WTC11 (cell line): ENCODE results near the gene KHDC1. TPM values are rescaled to one million over a fixed set of nuclear protein-coding genes. Genes with fewer than 3 reads are reported as not detected.
"Not testable (repeated sequence)": the region's sequence is repeated elsewhere in the genome, so short reads cannot be mapped to it uniquely, and the experiment has no call there.

Source experiments
- ATAC-seq: fragments of 200-7000 bp; cut with Tn5 transposase; 2 replicates; pipeline ENCODE4 v1.10.0; 2021; ENCODE audit warnings: mild to moderate bottlenecking, moderate library complexity
- CTCF ChIA-PET: fragments of 300-600 bp; sonication (Branson Sonifier 250); formaldehyde crosslinking; loops from one replicate; lab custom pipeline; 2021; ENCODE audit warnings: antibody characterized with exemption; lab: Charles Lee
- POLR2A ChIA-PET: fragments of 350-600 bp; sonication (Branson Sonifier 250); formaldehyde crosslinking; loops from one replicate; lab custom pipeline; 2021; ENCODE audit warnings: antibody characterized with exemption; lab: Charles Lee
- DNase-seq: peaks from one replicate; pipeline ENCODE4 v3.0.0; 2021; ENCODE audit warnings: low spot score
- H3K27ac Mint-ChIP-seq: 2 replicates; pipeline ENCODE4 v1.8.0; 2021; ENCODE audit warnings: mixed read lengths
- H3K27me3 Mint-ChIP-seq: 2 replicates; pipeline ENCODE4 v1.8.0; 2021; ENCODE audit warnings: low read depth, mild to moderate bottlenecking, moderate library complexity, mixed read lengths
- H3K36me3 Mint-ChIP-seq: 2 replicates; pipeline ENCODE4 v1.8.0; 2021; ENCODE audit warnings: mixed read lengths
- H3K4me1 Mint-ChIP-seq: 2 replicates; pipeline ENCODE4 v1.8.0; 2022; ENCODE audit warnings: mixed read lengths
- H3K4me3 Mint-ChIP-seq: 2 replicates; pipeline ENCODE4 v1.8.0; 2021; ENCODE audit warnings: mild to moderate bottlenecking, moderate library complexity, mixed read lengths
- H3K9me3 Mint-ChIP-seq: 2 replicates; pipeline ENCODE4 v1.8.0; 2021; ENCODE audit warnings: mixed read lengths
- ATF1 ChIP-seq: sonication (generic); formaldehyde crosslinking; IDR thresholded peaks from 2 replicates; pipeline ENCODE4 v1.8.1; 2023; ENCODE audit warnings: mild to moderate bottlenecking, moderate library complexity, missing genetic modification reagents
- E2F4 ChIP-seq: sonication (generic); formaldehyde crosslinking; IDR thresholded peaks from 2 replicates; pipeline ENCODE4 v1.8.1; 2022; ENCODE audit warnings: low read depth, mild to moderate bottlenecking, moderate library complexity, missing genetic modification reagents, borderline replicate concordance
- FOXK1 ChIP-seq: sonication (generic); formaldehyde crosslinking; IDR thresholded peaks from 2 replicates; pipeline ENCODE4 v1.8.0; 2022; ENCODE audit warnings: mild to moderate bottlenecking, moderate library complexity, missing genetic modification reagents
- GRHL2 ChIP-seq: fragments of 250-450 bp; sonication (Bioruptor Pico); IDR thresholded peaks from 2 replicates; pipeline ENCODE4 v1.8.0; 2022; ENCODE audit warnings: mild to moderate bottlenecking, moderate library complexity; ENCODE audit not compliant: insufficient replicate concordance, severe bottlenecking
- NFYB ChIP-seq: sonication (generic); formaldehyde crosslinking; conservative IDR thresholded peaks from 2 replicates; pipeline ENCODE4 v1.8.0; 2022; ENCODE audit warnings: low read depth, missing genetic modification reagents
- NR3C1 ChIP-seq: sonication (generic); formaldehyde crosslinking; conservative IDR thresholded peaks from 2 replicates; pipeline ENCODE4 v1.8.1; 2023; ENCODE audit warnings: low read depth, mild to moderate bottlenecking, missing genetic modification reagents
- PRDM15 ChIP-seq: sonication (generic); formaldehyde crosslinking; IDR thresholded peaks from 2 replicates; pipeline ENCODE4 v1.8.0; 2022; ENCODE audit warnings: missing genetic modification reagents
- RELA ChIP-seq: sonication (generic); formaldehyde crosslinking; IDR thresholded peaks from 2 replicates; pipeline ENCODE4 v1.8.1; 2022; ENCODE audit warnings: missing genetic modification reagents, mild to moderate bottlenecking, borderline replicate concordance
- ZBTB21 ChIP-seq: sonication (generic); formaldehyde crosslinking; IDR thresholded peaks from 2 replicates; pipeline ENCODE4 v1.8.1; 2023; ENCODE audit warnings: mild to moderate bottlenecking, missing genetic modification reagents, borderline replicate concordance
- ZNF232 ChIP-seq: sonication (generic); formaldehyde crosslinking; IDR thresholded peaks from 2 replicates; pipeline ENCODE4 v1.8.0; 2022; ENCODE audit warnings: mild to moderate bottlenecking, missing genetic modification reagents
- ZNF396 ChIP-seq: fragments of 250-450 bp; sonication (Bioruptor Pico); IDR thresholded peaks from 2 replicates; pipeline ENCODE4 v1.8.0; 2021; ENCODE audit warnings: mild to moderate bottlenecking, moderate library complexity, borderline replicate concordance
- total RNA-seq: library from RNA; stranded (reverse); gene quantifications from 3 replicates; pipeline ENCODE4 v1.2.3, GENCODE V29; 2021
- TF ChIP-seq, protein P1 (sequence below): sonication (generic); formaldehyde crosslinking; IDR thresholded peaks from 2 replicates; pipeline ENCODE4 v1.8.1; 2022; ENCODE audit warnings: missing genetic modification reagents, borderline replicate concordance
- TF ChIP-seq, protein P2 (sequence below): sonication (generic); formaldehyde crosslinking; IDR thresholded peaks from 2 replicates; pipeline ENCODE4 v1.8.0; 2023; ENCODE audit warnings: missing genetic modification reagents
- TF ChIP-seq, protein P3 (sequence below): sonication (generic); formaldehyde crosslinking; IDR thresholded peaks from 2 replicates; pipeline ENCODE4 v1.8.1; 2023; ENCODE audit warnings: mild to moderate bottlenecking, missing genetic modification reagents
- TF ChIP-seq, protein P4 (sequence below): sonication (generic); formaldehyde crosslinking; IDR thresholded peaks from 2 replicates; pipeline ENCODE4 v1.8.0; 2022; ENCODE audit warnings: mild to moderate bottlenecking, missing genetic modification reagents

Gene KHDC1
- total RNA-seq, 1 experiment from 2014 or later, result 8.9 TPM

- CTCF ChIA-PET, result interaction anchor here (0.7 to 4.6 kb wide), 28 partner anchors 11 to 367 kb away, joined by 3 to 67 read pairs (median 4); partner anchors contain the start of genes DDX43 and MTO1
- no peak for DNase-seq
- peaks cover 9% of the 10 kb centered on the region; the same call in 1 of the 2 replicates for H3K4me1 Mint-ChIP-seq
Observed at GRCh38 chr6:73285674-73286283, 22.8 kb upstream of the KHDC1 start.

GRCh38 chr6:73282871-73283270, 19.9 kb upstream of the KHDC1 start:
- Mint-ChIP-seq H3K27me3 (no peaks in the 10 kb centered on the region), H3K4me3 (no peak overlapping the region), H3K36me3 (no peaks in the 10 kb centered on the region), H3K4me1 (peaks cover 9% of the 10 kb centered on the region; the same call in 1 of the 2 replicates), H3K9me3 (no peaks in the 10 kb centered on the region), H3K27ac (no peak overlapping the region)
- no peak for TF ChIP-seq GRHL2 (CRISPR knock-in tag)
- TF ChIP-seq ZBTB21 (CRISPR knock-in tag), result no peak
- no peak for TF ChIP-seq NFYB
- no peak for TF ChIP-seq RELA (CRISPR knock-in tag)
- TF ChIP-seq, protein P1, sequence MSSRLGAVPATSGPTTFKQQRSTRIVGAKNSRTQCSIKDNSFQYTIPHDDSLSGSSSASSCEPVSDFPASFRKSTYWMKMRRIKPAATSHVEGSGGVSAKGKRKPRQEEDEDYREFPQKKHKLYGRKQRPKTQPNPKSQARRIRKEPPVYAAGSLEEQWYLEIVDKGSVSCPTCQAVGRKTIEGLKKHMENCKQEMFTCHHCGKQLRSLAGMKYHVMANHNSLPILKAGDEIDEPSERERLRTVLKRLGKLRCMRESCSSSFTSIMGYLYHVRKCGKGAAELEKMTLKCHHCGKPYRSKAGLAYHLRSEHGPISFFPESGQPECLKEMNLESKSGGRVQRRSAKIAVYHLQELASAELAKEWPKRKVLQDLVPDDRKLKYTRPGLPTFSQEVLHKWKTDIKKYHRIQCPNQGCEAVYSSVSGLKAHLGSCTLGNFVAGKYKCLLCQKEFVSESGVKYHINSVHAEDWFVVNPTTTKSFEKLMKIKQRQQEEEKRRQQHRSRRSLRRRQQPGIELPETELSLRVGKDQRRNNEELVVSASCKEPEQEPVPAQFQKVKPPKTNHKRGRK, result no peak
- TF ChIP-seq, protein P2, sequence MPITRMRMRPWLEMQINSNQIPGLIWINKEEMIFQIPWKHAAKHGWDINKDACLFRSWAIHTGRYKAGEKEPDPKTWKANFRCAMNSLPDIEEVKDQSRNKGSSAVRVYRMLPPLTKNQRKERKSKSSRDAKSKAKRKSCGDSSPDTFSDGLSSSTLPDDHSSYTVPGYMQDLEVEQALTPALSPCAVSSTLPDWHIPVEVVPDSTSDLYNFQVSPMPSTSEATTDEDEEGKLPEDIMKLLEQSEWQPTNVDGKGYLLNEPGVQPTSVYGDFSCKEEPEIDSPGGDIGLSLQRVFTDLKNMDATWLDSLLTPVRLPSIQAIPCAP (CRISPR knock-in tag), result no peak
- no peak for TF ChIP-seq ZNF232 (CRISPR knock-in tag)
- TF ChIP-seq, protein P3, sequence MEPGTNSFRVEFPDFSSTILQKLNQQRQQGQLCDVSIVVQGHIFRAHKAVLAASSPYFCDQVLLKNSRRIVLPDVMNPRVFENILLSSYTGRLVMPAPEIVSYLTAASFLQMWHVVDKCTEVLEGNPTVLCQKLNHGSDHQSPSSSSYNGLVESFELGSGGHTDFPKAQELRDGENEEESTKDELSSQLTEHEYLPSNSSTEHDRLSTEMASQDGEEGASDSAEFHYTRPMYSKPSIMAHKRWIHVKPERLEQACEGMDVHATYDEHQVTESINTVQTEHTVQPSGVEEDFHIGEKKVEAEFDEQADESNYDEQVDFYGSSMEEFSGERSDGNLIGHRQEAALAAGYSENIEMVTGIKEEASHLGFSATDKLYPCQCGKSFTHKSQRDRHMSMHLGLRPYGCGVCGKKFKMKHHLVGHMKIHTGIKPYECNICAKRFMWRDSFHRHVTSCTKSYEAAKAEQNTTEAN, result no peak
- TF ChIP-seq ATF1, result no peak
- TF ChIP-seq, protein P4, sequence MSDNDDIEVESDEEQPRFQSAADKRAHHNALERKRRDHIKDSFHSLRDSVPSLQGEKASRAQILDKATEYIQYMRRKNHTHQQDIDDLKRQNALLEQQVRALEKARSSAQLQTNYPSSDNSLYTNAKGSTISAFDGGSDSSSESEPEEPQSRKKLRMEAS (CRISPR knock-in tag), result no peak
- TF ChIP-seq NR3C1, result no peak
- no peak for TF ChIP-seq PRDM15 (CRISPR knock-in tag)
- CTCF ChIA-PET, result interaction anchor here (0.6 to 1.3 kb wide), 2 partner anchors 28 to 106 kb away, joined by 3 to 6 read pairs; no protein-coding TSS in a partner anchor
- DNase-seq (no peak), ATAC-seq (no peak)
- POLR2A ChIA-PET, result interaction anchor here (0.5 kb wide), 1 partner anchor 37 kb away, joined by 3 read pairs; no protein-coding TSS in a partner anchor

More at GRCh38 chr6:73285674-73286283, 22.8 kb upstream of the KHDC1 start:
- Mint-ChIP-seq H3K9me3 (no peaks in the 10 kb centered on the region), H3K27ac (no peak overlapping the region), H3K4me3 (no peak overlapping the region), H3K36me3 (no peaks in the 10 kb centered on the region; the same call in 1 of the 2 replicates), H3K27me3 (no peaks in the 10 kb centered on the region)
- POLR2A ChIA-PET, result interaction anchor here (0.7 to 1.3 kb wide), 3 partner anchors 41 to 146 kb away, joined by 3 to 7 read pairs (median 5); no protein-coding TSS in a partner anchor
- peak; percentile 84 for ATAC-seq
- TF ChIP-seq FOXK1 (no peak), E2F4 (CRISPR knock-in tag) (no peak), ZNF396 (CRISPR knock-in tag) (no peak)

- CTCF ChIA-PET, result interaction anchor here (1.3 kb wide), 1 partner anchor 107 kb away, joined by 6 read pairs; no protein-coding TSS in a partner anchor
- DNase-seq, POLR2A ChIA-PET, H3K27ac Mint-ChIP-seq, H3K4me1 Mint-ChIP-seq, H3K4me3 Mint-ChIP-seq, H3K27me3 Mint-ChIP-seq, H3K36me3 Mint-ChIP-seq, ATAC-seq, H3K9me3 Mint-ChIP-seq: not testable (repeated sequence)
Observed at GRCh38 chr6:73281684-73282083, 18.7 kb upstream of the KHDC1 start.

DNA sequence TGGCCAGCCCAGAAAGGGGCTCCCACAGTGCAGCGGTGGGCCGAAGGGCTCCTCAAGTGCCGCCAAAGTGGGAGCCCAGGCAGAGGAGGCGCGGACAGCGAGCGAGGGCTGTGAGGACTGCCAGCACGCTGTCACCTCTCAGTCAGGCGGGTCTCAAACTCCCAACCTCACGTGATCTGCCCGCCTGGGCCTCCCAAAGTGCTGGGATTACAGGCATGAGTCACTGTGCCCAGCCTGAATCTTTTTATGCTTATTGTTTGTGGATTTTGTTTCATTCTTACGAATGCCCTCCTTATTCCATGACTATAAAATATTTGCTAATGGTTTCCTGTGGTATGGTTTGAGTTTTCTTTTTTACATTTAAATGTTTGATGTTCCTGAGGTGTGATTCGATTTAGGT, 6.3 kb upstream of the KHDC1 start:
- H3K36me3 Mint-ChIP-seq, result peaks cover 37% of the 10 kb centered on the region
- POLR2A ChIA-PET, DNase-seq, H3K4me1 Mint-ChIP-seq, H3K27me3 Mint-ChIP-seq, CTCF ChIA-PET, H3K27ac Mint-ChIP-seq, ATAC-seq, H3K4me3 Mint-ChIP-seq, H3K9me3 Mint-ChIP-seq: not testable (repeated sequence)

- H3K27me3 Mint-ChIP-seq, H3K27ac Mint-ChIP-seq, DNase-seq, H3K4me3 Mint-ChIP-seq, H3K4me1 Mint-ChIP-seq, ATAC-seq, H3K9me3 Mint-ChIP-seq, POLR2A ChIA-PET: not testable (repeated sequence)
- peaks cover 36% of the 10 kb centered on the region for H3K36me3 Mint-ChIP-seq
- CTCF ChIA-PET, result interaction anchor here (0.9 kb wide), 1 partner anchor 17 kb away, joined by 3 read pairs; no protein-coding TSS in a partner anchor
Observed at GRCh38 chr6:73268896-73269295, 5.9 kb upstream of the KHDC1 start.
